Tibial artery (tissue), 4 donors: ENCODE results near the gene PADI4.

ENCODE experiments used
- DNase-seq, 2 donors: peaks; one replicate each; pipeline ENCODE4 v3.0.0-alpha.2; 2019
- H3K27ac ChIP-seq, 2 donors: fragments of 200-600 bp; sonication (generic) in 1 of 2; 1 replicate in 1 of 2; 2 replicates in 1 of 2; pipeline ENCODE4 v1.5.1; 2018 to 2019; ENCODE audit warnings: mild to moderate bottlenecking in 1 of 2
- H3K27me3 ChIP-seq, 2 donors: fragments of 200-600 bp; sonication (generic) in 1 of 2; one replicate each; pipeline versions ENCODE4 v1.5.1 to v1.6.0; 2016 to 2019
- H3K36me3 ChIP-seq, 3 donors: fragments of 200-600 bp; sonication (generic) in 2 of 3; one replicate each; pipeline ENCODE4 v1.5.1; 2016 to 2019; ENCODE audit warnings: mild to moderate bottlenecking in 2 of 3
- H3K4me1 ChIP-seq, 4 donors: fragments of 200-600 bp; sonication (generic) in 2 of 4; 1 replicate in 3 of 4; 2 replicates in 1 of 4; pipeline ENCODE4 v1.5.1; 2016 to 2019
- H3K4me3 ChIP-seq, 2 donors: fragments of 200-600 bp; sonication (generic) in 1 of 2; 1 replicate in 1 of 2; 2 replicates in 1 of 2; pipeline ENCODE4 v1.5.1; 2018 to 2019; ENCODE audit warnings: mild to moderate bottlenecking in 2 of 2
- H3K9me3 ChIP-seq, 3 donors: fragments of 200-600 bp; sonication (generic) in 1 of 3; one replicate each; pipeline ENCODE4 v1.5.1; 2016 to 2019
- intact Hi-C: fragments of 100-400 bp; cut with DNase I; formaldehyde crosslinking; loops from one replicate; pipeline ENCODE4 v1.15.0; 2023; ENCODE audit warnings: low total_unique reads
- TF ChIP-seq, protein P1 (sequence below), 2 experiments: fragments of 200-600 bp in 1 of 2; fragments of 450-650 bp in 1 of 2; IDR thresholded peaks; one replicate each; pipeline ENCODE4 v1.5.1; 2017 to 2019; ENCODE audit warnings: antibody characterized with exemption in 2 of 2, mild to moderate bottlenecking in 1 of 2, moderate library complexity in 1 of 2

Gene PADI4, protein sequence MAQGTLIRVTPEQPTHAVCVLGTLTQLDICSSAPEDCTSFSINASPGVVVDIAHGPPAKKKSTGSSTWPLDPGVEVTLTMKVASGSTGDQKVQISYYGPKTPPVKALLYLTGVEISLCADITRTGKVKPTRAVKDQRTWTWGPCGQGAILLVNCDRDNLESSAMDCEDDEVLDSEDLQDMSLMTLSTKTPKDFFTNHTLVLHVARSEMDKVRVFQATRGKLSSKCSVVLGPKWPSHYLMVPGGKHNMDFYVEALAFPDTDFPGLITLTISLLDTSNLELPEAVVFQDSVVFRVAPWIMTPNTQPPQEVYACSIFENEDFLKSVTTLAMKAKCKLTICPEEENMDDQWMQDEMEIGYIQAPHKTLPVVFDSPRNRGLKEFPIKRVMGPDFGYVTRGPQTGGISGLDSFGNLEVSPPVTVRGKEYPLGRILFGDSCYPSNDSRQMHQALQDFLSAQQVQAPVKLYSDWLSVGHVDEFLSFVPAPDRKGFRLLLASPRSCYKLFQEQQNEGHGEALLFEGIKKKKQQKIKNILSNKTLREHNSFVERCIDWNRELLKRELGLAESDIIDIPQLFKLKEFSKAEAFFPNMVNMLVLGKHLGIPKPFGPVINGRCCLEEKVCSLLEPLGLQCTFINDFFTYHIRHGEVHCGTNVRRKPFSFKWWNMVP

DNA sequence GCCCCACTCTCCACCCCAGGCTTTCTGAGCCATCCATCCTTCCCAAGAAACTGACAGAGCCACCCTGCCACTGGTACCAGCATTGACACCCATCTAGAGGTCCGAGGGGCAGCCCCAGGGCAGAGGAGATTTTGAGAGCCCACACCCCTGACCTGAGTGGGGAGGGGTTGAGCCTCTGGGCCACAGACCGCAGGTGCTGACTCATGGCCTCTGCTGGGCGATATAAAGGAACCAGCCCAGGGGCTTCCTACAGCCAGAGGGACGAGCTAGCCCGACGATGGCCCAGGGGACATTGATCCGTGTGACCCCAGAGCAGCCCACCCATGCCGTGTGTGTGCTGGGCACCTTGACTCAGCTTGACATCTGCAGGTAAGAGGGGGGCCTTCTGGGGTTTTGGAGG, at the start of gene PADI4:
TSS of gene PADI4 (plus strand) at position 252 of the 400 bp plus-strand sequence. CDS start at position 278, 26 bp downstream.
- Histone ChIP-seq H3K4me3 (no peak within 1 kb of the TSS), H3K27me3 (peaks cover 0 to 62% of the 10 kb centered on the region in 2 donors), H3K27ac (no peak within 1 kb of the TSS), H3K4me1 (no peaks in the 10 kb centered on the region), H3K36me3 (no peaks in the 10 kb centered on the region), H3K9me3 (no peaks in the 10 kb centered on the region)
- TF ChIP-seq, protein P1, sequence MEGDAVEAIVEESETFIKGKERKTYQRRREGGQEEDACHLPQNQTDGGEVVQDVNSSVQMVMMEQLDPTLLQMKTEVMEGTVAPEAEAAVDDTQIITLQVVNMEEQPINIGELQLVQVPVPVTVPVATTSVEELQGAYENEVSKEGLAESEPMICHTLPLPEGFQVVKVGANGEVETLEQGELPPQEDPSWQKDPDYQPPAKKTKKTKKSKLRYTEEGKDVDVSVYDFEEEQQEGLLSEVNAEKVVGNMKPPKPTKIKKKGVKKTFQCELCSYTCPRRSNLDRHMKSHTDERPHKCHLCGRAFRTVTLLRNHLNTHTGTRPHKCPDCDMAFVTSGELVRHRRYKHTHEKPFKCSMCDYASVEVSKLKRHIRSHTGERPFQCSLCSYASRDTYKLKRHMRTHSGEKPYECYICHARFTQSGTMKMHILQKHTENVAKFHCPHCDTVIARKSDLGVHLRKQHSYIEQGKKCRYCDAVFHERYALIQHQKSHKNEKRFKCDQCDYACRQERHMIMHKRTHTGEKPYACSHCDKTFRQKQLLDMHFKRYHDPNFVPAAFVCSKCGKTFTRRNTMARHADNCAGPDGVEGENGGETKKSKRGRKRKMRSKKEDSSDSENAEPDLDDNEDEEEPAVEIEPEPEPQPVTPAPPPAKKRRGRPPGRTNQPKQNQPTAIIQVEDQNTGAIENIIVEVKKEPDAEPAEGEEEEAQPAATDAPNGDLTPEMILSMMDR (IDR thresholded peaks at IDR 0.05) = no peak
- DNase-seq = peak in 1 of 2 donors; percentile 32
- intact Hi-C loops = no loop called here

DNA sequence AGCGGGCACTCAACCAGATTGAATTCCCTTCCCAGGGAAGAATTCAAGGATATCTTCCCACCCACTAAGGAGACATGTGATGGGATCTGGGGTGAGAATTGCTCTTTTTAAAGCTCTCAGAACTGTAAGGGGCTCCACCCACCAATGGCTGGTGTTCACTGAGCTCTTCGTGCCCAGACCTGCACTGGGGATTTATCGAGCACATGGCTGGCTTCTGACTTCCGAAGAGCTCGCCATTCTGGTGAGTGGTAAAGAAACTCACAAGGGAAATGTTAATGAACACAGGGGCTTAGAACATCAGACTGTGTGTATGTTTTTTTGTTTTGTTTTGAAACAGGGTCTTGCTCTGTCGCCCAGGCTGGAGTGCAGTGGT, 49.3 kb upstream of the PADI4 start:
- Histone ChIP-seq H3K4me1 (no peaks in the 10 kb centered on the region), H3K36me3 (no peaks in the 10 kb centered on the region), H3K27me3 (peaks cover 0 to 65% of the 10 kb centered on the region in 2 donors), H3K4me3 (no peak overlapping the region), H3K9me3 (peaks cover 0 to 3% (median 0%) of the 10 kb centered on the region in 3 donors), H3K27ac (no peak overlapping the region)
- DNase-seq = no peak
- TF ChIP-seq, protein P1 (IDR thresholded peaks at IDR 0.05) = no peak
- intact Hi-C loops = no loop called here

DNA sequence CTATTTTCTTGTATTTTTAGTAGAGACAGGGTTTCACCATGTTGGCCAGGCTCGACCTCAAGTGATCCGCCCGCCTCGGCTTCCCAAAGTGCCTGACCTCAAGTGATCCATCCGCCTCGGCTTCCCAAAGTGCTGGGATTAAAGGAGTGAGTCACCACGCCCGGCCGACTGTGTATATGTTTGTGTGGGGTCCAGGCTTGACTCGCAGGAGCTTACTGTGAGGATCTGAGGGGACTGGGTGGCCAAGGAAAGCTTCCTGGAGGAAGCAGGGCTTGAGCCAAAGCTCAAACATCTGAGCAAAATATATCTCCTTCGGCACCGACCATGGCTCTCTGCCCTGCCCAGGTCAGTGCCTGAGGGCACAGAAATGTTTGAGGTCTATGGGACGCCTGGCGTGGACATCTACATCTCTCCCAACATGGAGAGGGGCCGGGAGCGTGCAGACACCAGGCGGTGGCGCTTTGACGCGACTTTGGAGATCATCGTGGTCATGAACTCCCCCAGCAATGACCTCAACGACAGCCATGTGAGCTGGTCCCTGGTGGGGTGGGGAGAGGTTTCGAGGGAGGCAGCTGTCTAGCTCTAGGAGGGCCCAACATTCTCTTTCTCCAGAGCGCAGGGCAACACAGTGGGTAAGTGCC, 48.6 kb upstream of the PADI4 start:
- Histone ChIP-seq H3K27ac (no peak overlapping the region), H3K4me3 (no peak overlapping the region), H3K4me1 (no peaks in the 10 kb centered on the region), H3K36me3 (no peaks in the 10 kb centered on the region), H3K9me3 (peaks cover 0 to 3% (median 0%) of the 10 kb centered on the region in 3 donors), H3K27me3 (peaks cover 0 to 63% of the 10 kb centered on the region in 2 donors)
- TF ChIP-seq, protein P1 (IDR thresholded peaks at IDR 0.05) = no peak
- intact Hi-C loops = no loop called here
- no peak for DNase-seq

DNA sequence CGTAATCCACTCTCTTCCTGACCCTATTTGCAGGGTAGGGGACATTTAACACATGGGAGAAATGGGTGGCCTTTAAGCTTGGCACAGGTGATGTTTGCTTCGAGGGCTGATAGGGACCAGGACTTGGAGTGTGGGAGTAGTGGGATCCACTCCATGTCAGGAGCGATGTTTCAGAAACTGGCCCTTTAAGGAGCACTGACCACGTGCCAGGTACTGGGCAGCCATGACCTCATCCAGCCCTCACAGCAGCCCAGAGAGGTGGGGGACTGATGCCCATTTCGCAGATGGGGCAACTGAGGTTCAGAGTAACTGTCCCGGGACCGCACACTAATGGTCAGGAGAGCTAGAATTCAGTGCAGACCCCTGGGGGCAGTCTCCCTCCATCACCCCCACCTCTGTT, 47.7 kb upstream of the PADI4 start:
- Histone ChIP-seq H3K4me3 (no peak overlapping the region), H3K36me3 (no peaks in the 10 kb centered on the region), H3K9me3 (peaks cover 0 to 3% (median 0%) of the 10 kb centered on the region in 3 donors), H3K4me1 (no peaks in the 10 kb centered on the region), H3K27me3 (peaks cover 0 to 57% of the 10 kb centered on the region in 2 donors), H3K27ac (no peak overlapping the region)
- intact Hi-C loops = no loop called here
- no peak for DNase-seq
- TF ChIP-seq, protein P1 (IDR thresholded peaks at IDR 0.05) = no peak

DNA sequence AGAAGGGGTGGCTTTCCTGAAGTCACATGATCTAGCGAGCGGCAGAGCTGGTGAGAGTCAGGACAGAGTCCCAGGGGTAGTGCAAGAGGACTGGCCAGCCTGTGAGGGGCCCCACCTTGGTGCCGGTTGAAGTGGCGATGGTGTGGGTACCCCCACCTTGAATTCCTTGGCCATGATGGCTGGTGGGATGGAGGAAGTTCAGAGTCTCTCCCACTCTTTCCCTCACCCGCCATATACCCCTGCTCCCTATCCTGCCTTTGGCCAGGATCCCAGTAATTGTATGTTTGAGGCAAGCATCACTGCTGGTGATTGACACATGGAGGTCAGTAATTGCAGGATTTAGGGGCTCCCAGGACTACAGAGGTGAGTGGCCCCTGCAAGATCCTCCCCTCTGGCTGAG, 47.3 kb upstream of the PADI4 start:
- H3K27ac ChIP-seq = no peak overlapping the region
- H3K4me1 ChIP-seq = no peaks in the 10 kb centered on the region
- peaks cover 0 to 53% of the 10 kb centered on the region in 2 donors for H3K27me3 ChIP-seq
- peaks cover 0 to 3% (median 0%) of the 10 kb centered on the region in 3 donors for H3K9me3 ChIP-seq
- TF ChIP-seq, protein P1 (IDR thresholded peaks at IDR 0.05) = no peak
- H3K36me3 ChIP-seq = no peaks in the 10 kb centered on the region
- intact Hi-C loops = no loop called here
- no peak for DNase-seq
- H3K4me3 ChIP-seq = no peak overlapping the region
